Epithelial cell of umbilical artery (primary cell): ENCODE data around the gene NOG. TPM values are rescaled to one million over a fixed set of nuclear protein-coding genes. Genes with fewer than 3 reads are reported as not detected.

Experiments
- total RNA-seq: library from RNA; depleted of rRNA; stranded (reverse); fragments of >200 nt; gene quantifications from 2 replicates; pipeline ENCODE4 v1.2.3, GENCODE V29; 2014

Gene NOG
- 1.4 and 1.6 TPM in 2 replicates for total RNA-seq

GRCh38 chr17:56593646-56594319 is at the start of gene NOG:
TSS of gene NOG (plus strand) at chr17:56593699. CDS start at chr17:56594224, 525 bp downstream.

Other genes starting within 250 kb of the NOG start
- 0.76 and 1.3 TPM in 2 replicates for gene C17orf67, start 240.2 kb downstream of the NOG start, total RNA-seq
- 7.1 and 11.4 TPM in 2 replicates for gene DGKE, start 240.5 kb downstream of the NOG start, total RNA-seq